ENCODE measurements around the gene GEN1.

GEN1 gene

DNA sequence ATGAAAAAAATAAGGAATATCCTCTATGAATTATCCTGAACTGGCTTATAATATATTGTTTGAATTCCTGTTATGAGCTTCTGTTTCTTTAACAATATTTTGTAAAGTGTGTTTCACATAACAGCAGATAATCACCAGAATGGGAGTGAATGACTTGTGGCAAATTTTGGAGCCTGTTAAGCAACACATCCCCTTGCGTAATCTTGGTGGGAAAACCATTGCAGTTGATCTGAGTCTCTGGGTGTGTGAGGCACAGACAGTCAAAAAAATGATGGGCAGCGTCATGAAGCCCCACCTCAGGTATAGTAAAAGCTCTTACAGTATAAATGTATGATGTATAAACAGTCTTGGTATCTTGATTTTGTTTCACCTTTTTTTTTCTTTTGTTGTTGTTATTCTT is 5.9 kb downstream of the GEN1 start:
- TF ChIP-seq, protein P1, sequence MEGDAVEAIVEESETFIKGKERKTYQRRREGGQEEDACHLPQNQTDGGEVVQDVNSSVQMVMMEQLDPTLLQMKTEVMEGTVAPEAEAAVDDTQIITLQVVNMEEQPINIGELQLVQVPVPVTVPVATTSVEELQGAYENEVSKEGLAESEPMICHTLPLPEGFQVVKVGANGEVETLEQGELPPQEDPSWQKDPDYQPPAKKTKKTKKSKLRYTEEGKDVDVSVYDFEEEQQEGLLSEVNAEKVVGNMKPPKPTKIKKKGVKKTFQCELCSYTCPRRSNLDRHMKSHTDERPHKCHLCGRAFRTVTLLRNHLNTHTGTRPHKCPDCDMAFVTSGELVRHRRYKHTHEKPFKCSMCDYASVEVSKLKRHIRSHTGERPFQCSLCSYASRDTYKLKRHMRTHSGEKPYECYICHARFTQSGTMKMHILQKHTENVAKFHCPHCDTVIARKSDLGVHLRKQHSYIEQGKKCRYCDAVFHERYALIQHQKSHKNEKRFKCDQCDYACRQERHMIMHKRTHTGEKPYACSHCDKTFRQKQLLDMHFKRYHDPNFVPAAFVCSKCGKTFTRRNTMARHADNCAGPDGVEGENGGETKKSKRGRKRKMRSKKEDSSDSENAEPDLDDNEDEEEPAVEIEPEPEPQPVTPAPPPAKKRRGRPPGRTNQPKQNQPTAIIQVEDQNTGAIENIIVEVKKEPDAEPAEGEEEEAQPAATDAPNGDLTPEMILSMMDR (IDR thresholded peaks at IDR 0.05; ENCODE audit: control extremely low read depth, extremely low read depth, low read depth, missing control alignments) = no peak
- CTCF ChIA-PET = interaction anchor here (1.2 to 1.8 kb wide), 6 partner anchors 11 to 62 kb away, joined by 3 to 6 read pairs (median 4); no protein-coding TSS in a partner anchor
- POLR2A ChIA-PET = no interaction called here
- no peak for DNase-seq (ENCODE audit: extremely low spot score)

- TF ChIP-seq, protein P1 (IDR thresholded peaks at IDR 0.05; ENCODE audit: control extremely low read depth, extremely low read depth, low read depth, missing control alignments) = no peak
- DNase-seq (ENCODE audit: extremely low spot score) = no peak
- ChIA-PET CTCF (no interaction called here), POLR2A (no interaction called here)
Observed at GRCh38 chr2:17762451-17762850, 8.5 kb downstream of the GEN1 start.

GRCh38 chr2:17763641-17764333 is 9.8 kb downstream of the GEN1 start:
- CTCF ChIA-PET = no interaction called here
- POLR2A ChIA-PET = no interaction called here
- TF ChIP-seq, protein P1 (IDR thresholded peaks at IDR 0.05; ENCODE audit: control extremely low read depth, extremely low read depth, low read depth, missing control alignments) = no peak
- DNase-seq (ENCODE audit: extremely low spot score) = no peak

- CTCF ChIA-PET = no interaction called here
- TF ChIP-seq, protein P1 (IDR thresholded peaks at IDR 0.05; ENCODE audit: control extremely low read depth, extremely low read depth, low read depth, missing control alignments) = no peak
- DNase-seq (ENCODE audit: extremely low spot score) = no peak
- POLR2A ChIA-PET = no interaction called here
Observed at GRCh38 chr2:17765398-17765797, 11.5 kb downstream of the GEN1 start.

DNA sequence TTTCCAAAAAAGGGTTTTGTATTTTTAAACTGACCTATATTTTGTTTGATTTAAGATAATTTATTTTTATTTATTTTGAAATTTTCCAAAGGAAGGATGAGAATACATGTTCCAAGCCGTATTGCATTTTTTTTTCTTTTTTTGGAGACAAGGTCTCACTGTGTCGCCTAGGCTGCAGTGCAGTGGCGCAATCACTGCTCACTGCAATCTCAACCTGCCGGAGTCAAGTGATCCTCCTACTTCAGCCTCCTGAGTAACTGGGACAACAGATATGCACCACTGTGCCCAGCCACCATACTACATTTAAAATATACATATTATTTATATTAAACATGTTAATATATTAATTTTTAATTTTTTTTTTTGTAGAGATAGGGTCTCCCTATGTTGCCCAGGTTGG is 15.0 kb downstream of the GEN1 start:
- TF ChIP-seq, protein P1 (IDR thresholded peaks at IDR 0.05; ENCODE audit: control extremely low read depth, extremely low read depth, low read depth, missing control alignments) = no peak
- ChIA-PET CTCF (interaction anchor here (1.2 kb wide), 1 partner anchor 18 kb away, joined by 4 read pairs; no protein-coding TSS in a partner anchor), POLR2A (no interaction called here)
- DNase-seq (ENCODE audit: extremely low spot score) = no peak

DNA sequence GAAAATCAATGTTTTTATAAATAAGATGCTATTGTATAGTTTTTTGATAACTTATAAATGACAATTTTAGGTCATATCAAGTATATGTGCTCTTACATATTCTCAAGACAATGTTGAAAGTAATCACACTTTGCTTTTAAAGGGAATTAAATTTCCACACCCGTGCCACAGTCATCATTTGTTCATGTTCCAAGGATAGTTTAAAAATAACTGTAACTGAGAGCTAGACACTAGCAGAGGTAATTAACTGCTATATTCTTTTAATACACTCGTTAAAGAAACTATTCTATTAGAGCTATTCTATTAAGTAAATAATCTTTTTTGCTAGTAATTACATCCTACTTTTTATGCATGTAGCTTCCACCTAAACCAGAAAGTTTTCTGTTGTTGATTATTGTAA is 18.0 kb downstream of the GEN1 start:
- DNase-seq (ENCODE audit: extremely low spot score) = no peak
- ChIA-PET CTCF (interaction anchor here (0.9 to 1.4 kb wide), 2 partner anchors 12 to 17 kb away, joined by 4 read pairs; no protein-coding TSS in a partner anchor), POLR2A (no interaction called here)
- TF ChIP-seq, protein P1 (IDR thresholded peaks at IDR 0.05; ENCODE audit: control extremely low read depth, extremely low read depth, low read depth, missing control alignments) = no peak

Measured in GM10248 (cell line).